Neural cell (in vitro differentiated cells): Measurements from ENCODE around the gene WDR93. TPM values are rescaled to one million over a fixed set of nuclear protein-coding genes. Genes with fewer than 3 reads are reported as not detected.
"Not testable (repeated sequence)": the region's sequence is repeated elsewhere in the genome, so short reads cannot be mapped to it uniquely, and the experiment has no call there.

Experiments
- H2AFZ ChIP-seq: fragments of 200-600, 300-800 bp; sonication (generic), shearing (Covaris generic); 2 replicates; pipeline ENCODE4 v1.6.0; 2014; ENCODE audit warnings: low read depth, mild to moderate bottlenecking, antibody characterized with exemption, low read length, moderate library complexity
- H3F3A ChIP-seq: fragments of 200-600 bp; shearing (Covaris generic); 2 replicates; pipeline ENCODE4 v1.6.1; 2016; ENCODE audit warnings: mild to moderate bottlenecking, moderate library complexity, mixed read lengths, antibody characterized with exemption, low read length; ENCODE audit not compliant: insufficient read depth, poor library complexity, severe bottlenecking
- H3K27ac ChIP-seq: fragments of 200-600, 300-800 bp; sonication (generic), shearing (Covaris generic); 2 replicates; pipeline ENCODE4 v1.5.1; 2014; ENCODE audit warnings: mild to moderate bottlenecking, low read length, moderate library complexity
- H3K27me3 ChIP-seq: fragments of 300-800, 200-600 bp; sonication (generic), shearing (Covaris generic); 2 replicates; pipeline ENCODE4 v1.6.0; 2014; ENCODE audit warnings: mild to moderate bottlenecking, low read depth, low read length, moderate library complexity; ENCODE audit not compliant: insufficient read depth
- H3K36me3 ChIP-seq: fragments of 300-800, 200-600 bp; sonication (generic), shearing (Covaris generic); 2 replicates; pipeline ENCODE4 v1.5.1; 2014; ENCODE audit warnings: mild to moderate bottlenecking, antibody characterized with exemption, low read length, moderate library complexity; ENCODE audit not compliant: insufficient read depth
- H3K4me2 ChIP-seq: fragments of 300-800, 200-600 bp; sonication (generic), shearing (Covaris generic); 2 replicates; pipeline ENCODE4 v1.6.0; 2014; ENCODE audit warnings: mild to moderate bottlenecking, low read length
- H3K4me3 ChIP-seq: fragments of 300-800, 200-600 bp; sonication (generic), shearing (Covaris generic); 2 replicates; pipeline ENCODE4 v1.5.1; 2014; ENCODE audit warnings: mild to moderate bottlenecking, low read length, moderate library complexity
- H3K79me2 ChIP-seq: fragments of 200-600 bp; shearing (Covaris generic); replicated peaks from 2 replicates; pipeline ENCODE4 v1.6.0; 2014; ENCODE audit warnings: mild to moderate bottlenecking, low read length, moderate library complexity; ENCODE audit not compliant: insufficient read depth
- H3K9ac ChIP-seq: fragments of 300-800, 200-600 bp; sonication (generic), shearing (Covaris generic); 2 replicates; pipeline ENCODE4 v1.6.1; 2016; ENCODE audit warnings: mild to moderate bottlenecking, low read length, mixed read lengths
- H3K9me2 ChIP-seq: fragments of 200-600 bp; shearing (Covaris generic); 2 replicates; pipeline ENCODE4 v1.6.1; 2016; ENCODE audit warnings: mild to moderate bottlenecking, low read length, mixed read lengths; ENCODE audit not compliant: insufficient read depth
- H3K9me3 ChIP-seq: fragments of 200-600, 300-800 bp; sonication (generic), shearing (Covaris generic); 2 replicates; pipeline ENCODE4 v1.6.1; 2016; ENCODE audit warnings: mild to moderate bottlenecking, mixed run types, low read length, moderate library complexity, mixed read lengths
- H4K20me1 ChIP-seq: fragments of 200-600 bp; shearing (Covaris generic); 2 replicates; pipeline ENCODE4 v1.6.1; 2016; ENCODE audit warnings: mild to moderate bottlenecking, mixed run types; ENCODE audit not compliant: insufficient read depth
- CTCF ChIP-seq: fragments of 450-650 bp; IDR thresholded peaks from 2 replicates; pipeline ENCODE4 v1.5.1; 2014; ENCODE audit warnings: antibody characterized with exemption, mild to moderate bottlenecking, moderate library complexity; ENCODE audit not compliant: poor library complexity, severe bottlenecking
- EP300 ChIP-seq: fragments of 450-650 bp; conservative IDR thresholded peaks from 2 replicates; pipeline ENCODE4 v1.6.1; 2014; ENCODE audit warnings: antibody characterized with exemption, mild to moderate bottlenecking, moderate library complexity; ENCODE audit not compliant: poor library complexity, severe bottlenecking
- EZH2 ChIP-seq: fragments of 200-600, 300-800 bp; shearing (Covaris generic), sonication (generic); IDR thresholded peaks from 2 replicates; pipeline ENCODE4 v1.6.1; 2014; ENCODE audit warnings: antibody characterized with exemption, low read length, borderline replicate concordance, mild to moderate bottlenecking; ENCODE audit not compliant: insufficient read depth, poor library complexity, severe bottlenecking
- MXI1 ChIP-seq: fragments of 450-650 bp; conservative IDR thresholded peaks from 2 replicates; pipeline ENCODE4 v1.6.1; 2014; ENCODE audit warnings: antibody characterized with exemption, mild to moderate bottlenecking; ENCODE audit not compliant: poor library complexity, severe bottlenecking
- POLR2AphosphoS5 ChIP-seq: IDR thresholded peaks from 2 replicates; pipeline ENCODE4 v1.6.1; 2012
- RAD21 ChIP-seq: fragments of 450-650 bp; conservative IDR thresholded peaks from 2 replicates; pipeline ENCODE4 v1.6.1; 2014; ENCODE audit warnings: antibody characterized with exemption, mild to moderate bottlenecking, moderate library complexity
- REST ChIP-seq: IDR thresholded peaks from 2 replicates; pipeline ENCODE4 v1.6.1; 2012; ENCODE audit warnings: borderline replicate concordance
- SMC3 ChIP-seq: fragments of 450-650 bp; conservative IDR thresholded peaks from 2 replicates; pipeline ENCODE4 v1.6.1; 2014; ENCODE audit warnings: antibody characterized with exemption, mild to moderate bottlenecking, moderate library complexity; ENCODE audit not compliant: poor library complexity
- TAF1 ChIP-seq: IDR thresholded peaks from 2 replicates; pipeline ENCODE4 v1.6.1; 2012; ENCODE audit warnings: low read depth
- polyA plus RNA-seq: library from polyadenylated mRNA; depleted of rRNA; stranded (reverse); fragments of >200 nt; gene quantifications from 2 replicates; pipeline ENCODE4 v1.2.3, GENCODE V29; 2014

Gene WDR93
- polyA plus RNA-seq, 1 donor from 2014 or later, result 0.41 TPM

DNA sequence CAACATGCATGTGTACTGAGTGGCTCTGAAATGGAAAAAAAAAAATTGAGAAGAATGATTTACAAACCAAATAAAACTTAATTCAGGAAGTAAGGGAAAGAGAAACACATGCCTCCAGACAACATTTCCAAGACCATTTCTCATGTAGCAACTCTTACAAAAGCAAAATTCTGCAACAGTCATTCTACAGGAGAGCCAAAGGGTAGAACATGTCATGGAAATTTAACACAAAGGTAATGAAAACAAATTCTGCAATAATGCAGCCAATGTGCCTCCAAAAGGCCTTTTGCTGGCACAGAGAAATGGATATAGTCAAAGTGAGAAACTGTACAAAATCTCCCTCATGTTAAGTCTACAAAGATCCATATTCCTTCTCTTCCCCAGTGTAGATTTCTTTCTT, 4.1 kb upstream of the WDR93 start:
- Histone ChIP-seq H3K9ac (no peak overlapping the region), H3K27me3 (no peaks in the 10 kb centered on the region), H3K9me3 (no peaks in the 10 kb centered on the region), H4K20me1 (no peaks in the 10 kb centered on the region), H3K4me3 (no peak overlapping the region), H3K36me3 (no peaks in the 10 kb centered on the region), H3K9me2 (no peaks in the 10 kb centered on the region), H3K4me2 (no peak overlapping the region), H3K27ac (no peak overlapping the region), H2AFZ (no peak overlapping the region), H3F3A (no peaks in the 10 kb centered on the region), H3K79me2 (no peaks in the 10 kb centered on the region)
- TF ChIP-seq MXI1, result no peak
- no peak for TF ChIP-seq CTCF
- TF ChIP-seq EZH2, result no peak
- TF ChIP-seq REST, result no peak
- no peak for TF ChIP-seq POLR2AphosphoS5
- TF ChIP-seq RAD21, result no peak
- no peak for TF ChIP-seq SMC3
- TF ChIP-seq TAF1, result no peak
- no peak for TF ChIP-seq EP300

DNA sequence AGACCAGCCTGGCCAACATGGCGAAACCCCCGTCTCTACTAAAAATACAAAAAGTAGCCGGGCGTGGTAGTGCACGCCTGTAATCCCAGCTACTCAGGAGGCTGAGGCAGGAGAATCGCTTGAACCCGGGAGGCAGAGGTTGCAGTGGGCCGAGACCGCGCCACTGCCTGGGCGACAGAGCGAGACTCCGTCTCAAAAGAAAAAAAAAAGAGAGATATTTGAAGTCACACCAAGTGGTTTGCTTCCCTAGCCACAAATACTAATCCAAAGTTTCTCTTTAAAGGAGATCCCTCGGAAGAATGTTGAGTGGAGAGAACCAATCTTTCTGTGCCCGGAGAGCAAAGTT, 708 bp upstream of the WDR93 start:
- H4K20me1 ChIP-seq, H3F3A ChIP-seq, H3K36me3 ChIP-seq, H3K27me3 ChIP-seq, H3K79me2 ChIP-seq, H3K27ac ChIP-seq, H3K9me2 ChIP-seq, H3K9me3 ChIP-seq: not testable (repeated sequence)
- peak overlapping the region; percentile 68 for H3K4me2 ChIP-seq
- peak overlapping the region; percentile 92 for H3K4me3 ChIP-seq
- peak overlapping the region; percentile 94 for H2AFZ ChIP-seq
- H3K9ac ChIP-seq, result peak overlapping the region; percentile 63

- no peak overlapping the region for H3K9ac ChIP-seq
- H3K27me3 ChIP-seq, result no peaks in the 10 kb centered on the region
- no peak for TF ChIP-seq TAF1
- no peak for TF ChIP-seq MXI1
Observed at GRCh38 chr15:89693091-89693490, 2.5 kb downstream of the WDR93 start.

More at GRCh38 chr15:89693091-89693490, 2.5 kb downstream of the WDR93 start:
- no peaks in the 10 kb centered on the region for H3K9me2 ChIP-seq
- H3K36me3 ChIP-seq, result no peaks in the 10 kb centered on the region
- no peaks in the 10 kb centered on the region for H4K20me1 ChIP-seq
- H3K4me2 ChIP-seq, result no peak overlapping the region
- no peaks in the 10 kb centered on the region for H3K9me3 ChIP-seq
- no peak overlapping the region for H2AFZ ChIP-seq
- H3K4me3 ChIP-seq, result no peak overlapping the region
- H3K79me2 ChIP-seq, result no peaks in the 10 kb centered on the region
- no peak overlapping the region for H3K27ac ChIP-seq
- H3F3A ChIP-seq, result no peaks in the 10 kb centered on the region
